ENCODE data around the gene C16orf92.
A peak's percentile ranks its signal among the peaks of the same experiment; 100 is the strongest.

C16orf92 gene

GRCh38 chr16:30060836-30061554 lies 38.0 kb downstream of the C16orf92 start:
- CTCF ChIA-PET: interaction anchor here (0.6 to 1.3 kb wide), 3 partner anchors 21 to 31 kb away, joined by 3 to 6 read pairs (median 3); partner anchors contain the start of gene TBX6
- TF ChIP-seq HDGF (IDR thresholded peaks at IDR 0.05; ENCODE audit: borderline replicate concordance) (no peak), FOXM1 (IDR thresholded peaks at IDR 0.05; ENCODE audit: borderline replicate concordance) (no peak), CTBP1 (IDR thresholded peaks at IDR 0.05; ENCODE audit: borderline replicate concordance) (no peak), FOXK2 (IDR thresholded peaks at IDR 0.05) (no peak), ZNF384 (IDR thresholded peaks at IDR 0.05) (no peak), NFRKB (IDR thresholded peaks at IDR 0.05) (no peak), ARNT (IDR thresholded peaks at IDR 0.05) (no peak), BHLHE40 (IDR thresholded peaks at IDR 0.05; ENCODE audit: borderline replicate concordance) (no peak), SUZ12 (IDR thresholded peaks at IDR 0.05) (no peak), ELF4 (IDR thresholded peaks at IDR 0.05) (no peak), SP1 (IDR thresholded peaks at IDR 0.05) (no peak), TARDBP (IDR thresholded peaks at IDR 0.05) (no peak), FOXA1 (IDR thresholded peaks at IDR 0.05) (no peak), PKNOX1 (IDR thresholded peaks at IDR 0.05) (no peak), LEF1 (IDR thresholded peaks at IDR 0.05; ENCODE audit: borderline replicate concordance) (no peak), L3MBTL2 (conservative IDR thresholded peaks at IDR 0.05) (no peak)
- POLR2A ChIA-PET: interaction anchor here (1.1 to 7.3 kb wide), 6 partner anchors 7 to 32 kb away, joined by 4 to 155 read pairs (median 6); partner anchors contain the start of genes PPP4C, TBX6 and YPEL3
- no peak for DNase-seq (ENCODE audit: extremely low spot score)

DNA sequence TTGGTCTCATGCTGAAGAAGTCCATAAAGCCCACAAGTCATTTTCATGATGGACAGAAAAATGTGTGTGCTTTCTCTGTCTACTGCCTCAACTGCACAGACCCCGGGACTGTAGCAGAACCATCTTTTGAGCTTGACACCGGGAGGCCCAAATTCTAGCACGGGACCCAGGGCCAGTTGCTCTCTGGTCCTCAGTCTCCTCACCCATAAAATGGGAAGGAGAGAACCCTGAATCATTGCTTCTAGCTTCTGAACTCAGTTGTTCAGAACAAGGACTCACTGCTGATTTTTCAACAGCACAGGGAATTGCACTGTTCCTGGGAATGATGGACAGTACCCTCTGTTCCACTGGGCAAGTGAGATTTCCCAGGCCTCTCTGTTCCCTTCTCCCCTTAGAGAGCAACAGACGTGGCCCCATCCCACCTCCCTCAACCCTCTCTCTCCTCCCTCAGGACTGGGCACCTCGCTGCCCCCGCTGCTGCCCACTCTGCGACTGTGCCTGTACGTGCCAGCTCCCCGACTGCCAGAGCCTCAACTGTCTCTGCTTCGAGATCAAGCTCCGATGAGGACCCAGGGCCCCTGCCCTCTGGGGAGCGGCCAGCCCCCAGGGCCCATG lies 40.4 kb downstream of the C16orf92 start:
- POLR2A ChIA-PET: interaction anchor here (0.7 to 7.3 kb wide), 6 partner anchors 8 to 30 kb away, joined by 3 to 155 read pairs (median 4); partner anchors contain the start of genes TBX6 and YPEL3
- CTCF ChIA-PET: interaction anchor here (0.7 to 1.2 kb wide), 2 partner anchors 8 to 9 kb away, joined by 3 to 8 read pairs; no protein-coding TSS in a partner anchor
- TF ChIP-seq ARNT (IDR thresholded peaks at IDR 0.05) (no peak), LEF1 (IDR thresholded peaks at IDR 0.05; ENCODE audit: borderline replicate concordance) (peak; percentile 30; the same call in 1 of the 2 replicates)
- no peak for DNase-seq (ENCODE audit: extremely low spot score)

- peak; percentile 61 for DNase-seq (ENCODE audit: extremely low spot score)
- TF ChIP-seq CTBP1 (IDR thresholded peaks at IDR 0.05; ENCODE audit: borderline replicate concordance) (no peak), FOXM1 (IDR thresholded peaks at IDR 0.05; ENCODE audit: borderline replicate concordance) (no peak), PKNOX1 (IDR thresholded peaks at IDR 0.05) (peak; percentile 85), SUZ12 (IDR thresholded peaks at IDR 0.05) (no peak), SP1 (IDR thresholded peaks at IDR 0.05) (no peak), L3MBTL2 (conservative IDR thresholded peaks at IDR 0.05) (peak; percentile 60), ELF4 (IDR thresholded peaks at IDR 0.05) (no peak), HDGF (IDR thresholded peaks at IDR 0.05; ENCODE audit: borderline replicate concordance) (0 out of 2 replicates have a peak, but pooled peaks have one; percentile 16), BHLHE40 (IDR thresholded peaks at IDR 0.05; ENCODE audit: borderline replicate concordance) (no peak), ARNT (IDR thresholded peaks at IDR 0.05) (no peak), ZNF384 (IDR thresholded peaks at IDR 0.05) (no peak)
- CTCF ChIA-PET: interaction anchor here (0.7 to 2.7 kb wide), 3 partner anchors 9 to 10 kb away, joined by 3 to 20 read pairs (median 8); no protein-coding TSS in a partner anchor
- POLR2A ChIA-PET: interaction anchor here (0.7 to 7.3 kb wide), 10 partner anchors 8 to 119 kb away, joined by 3 to 155 read pairs (median 5); partner anchors contain the start of genes CORO1A, PPP4C, TBX6 and YPEL3
Measured at GRCh38 chr16:30063893-30064728, 41.1 kb downstream of the C16orf92 start.

DNA sequence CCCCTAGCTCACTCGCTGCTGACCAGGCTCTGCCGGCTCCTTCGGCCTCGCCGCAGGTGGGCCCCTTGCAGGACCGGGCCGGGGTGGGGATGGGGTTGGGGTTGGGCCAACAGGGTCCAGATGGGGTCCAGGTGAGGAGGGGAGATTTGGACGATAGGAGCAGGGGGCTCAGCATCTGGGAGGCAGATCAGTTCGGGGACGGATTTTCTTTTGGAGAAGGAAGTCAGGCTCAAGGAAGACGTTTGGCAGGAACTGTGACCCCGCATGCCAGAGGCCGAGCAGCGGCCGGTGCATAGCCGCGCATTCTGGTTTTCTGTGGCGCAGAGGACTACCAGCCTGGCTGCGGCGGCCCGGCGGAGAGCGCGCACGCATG lies 41.7 kb downstream of the C16orf92 start:
- no peak for DNase-seq (ENCODE audit: extremely low spot score)
- TF ChIP-seq FOXA1 (IDR thresholded peaks at IDR 0.05) (no peak), TARDBP (IDR thresholded peaks at IDR 0.05) (no peak), PKNOX1 (IDR thresholded peaks at IDR 0.05) (no peak), L3MBTL2 (conservative IDR thresholded peaks at IDR 0.05) (no peak), CTBP1 (IDR thresholded peaks at IDR 0.05; ENCODE audit: borderline replicate concordance) (no peak), ARNT (IDR thresholded peaks at IDR 0.05) (no peak), SUZ12 (IDR thresholded peaks at IDR 0.05) (no peak), ELF4 (IDR thresholded peaks at IDR 0.05) (no peak), FOXM1 (IDR thresholded peaks at IDR 0.05; ENCODE audit: borderline replicate concordance) (no peak), FOXK2 (IDR thresholded peaks at IDR 0.05) (no peak), BHLHE40 (IDR thresholded peaks at IDR 0.05; ENCODE audit: borderline replicate concordance) (no peak), ZNF384 (IDR thresholded peaks at IDR 0.05) (no peak), SP1 (IDR thresholded peaks at IDR 0.05) (no peak), HDGF (IDR thresholded peaks at IDR 0.05; ENCODE audit: borderline replicate concordance) (no peak), LEF1 (IDR thresholded peaks at IDR 0.05; ENCODE audit: borderline replicate concordance) (no peak), NFRKB (IDR thresholded peaks at IDR 0.05) (no peak)
- CTCF ChIA-PET: interaction anchor here (2.7 to 3.3 kb wide), 2 partner anchors 10 to 28 kb away, joined by 20 to 25 read pairs; partner anchors contain the start of gene TBX6
- POLR2A ChIA-PET: interaction anchor here (0.9 to 7.3 kb wide), 13 partner anchors 10 to 365 kb away, joined by 3 to 155 read pairs (median 6); partner anchors contain the start of genes CORO1A, DCTPP1, PPP4C and TBX6

Measured in HEK293T (cell line).